M059J (cell line): ENCODE results near the gene SERPINA6. TPM values are rescaled to one million over a fixed set of nuclear protein-coding genes. Genes with fewer than 3 reads are reported as not detected.
"Not testable (repeated sequence)": the region's sequence is repeated elsewhere in the genome, so short reads cannot be mapped to it uniquely, and the experiment has no call there.

ENCODE experiments used
- DNase-seq: peaks from one replicate; pipeline ENCODE4 v3.0.0-alpha.2; 2012; ENCODE audit warnings: low read depth
- total RNA-seq: library from RNA; depleted of rRNA; stranded (reverse); fragments of >200 nt; shearing (Covaris generic); gene quantifications from 2 replicates; pipeline ENCODE4 v1.2.3, GENCODE V29; 2014; rRNA removed

SERPINA6 gene, protein sequence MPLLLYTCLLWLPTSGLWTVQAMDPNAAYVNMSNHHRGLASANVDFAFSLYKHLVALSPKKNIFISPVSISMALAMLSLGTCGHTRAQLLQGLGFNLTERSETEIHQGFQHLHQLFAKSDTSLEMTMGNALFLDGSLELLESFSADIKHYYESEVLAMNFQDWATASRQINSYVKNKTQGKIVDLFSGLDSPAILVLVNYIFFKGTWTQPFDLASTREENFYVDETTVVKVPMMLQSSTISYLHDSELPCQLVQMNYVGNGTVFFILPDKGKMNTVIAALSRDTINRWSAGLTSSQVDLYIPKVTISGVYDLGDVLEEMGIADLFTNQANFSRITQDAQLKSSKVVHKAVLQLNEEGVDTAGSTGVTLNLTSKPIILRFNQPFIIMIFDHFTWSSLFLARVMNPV
- 0.05 TPM in 1 of 2 replicates, not detected in the other for total RNA-seq

DNA sequence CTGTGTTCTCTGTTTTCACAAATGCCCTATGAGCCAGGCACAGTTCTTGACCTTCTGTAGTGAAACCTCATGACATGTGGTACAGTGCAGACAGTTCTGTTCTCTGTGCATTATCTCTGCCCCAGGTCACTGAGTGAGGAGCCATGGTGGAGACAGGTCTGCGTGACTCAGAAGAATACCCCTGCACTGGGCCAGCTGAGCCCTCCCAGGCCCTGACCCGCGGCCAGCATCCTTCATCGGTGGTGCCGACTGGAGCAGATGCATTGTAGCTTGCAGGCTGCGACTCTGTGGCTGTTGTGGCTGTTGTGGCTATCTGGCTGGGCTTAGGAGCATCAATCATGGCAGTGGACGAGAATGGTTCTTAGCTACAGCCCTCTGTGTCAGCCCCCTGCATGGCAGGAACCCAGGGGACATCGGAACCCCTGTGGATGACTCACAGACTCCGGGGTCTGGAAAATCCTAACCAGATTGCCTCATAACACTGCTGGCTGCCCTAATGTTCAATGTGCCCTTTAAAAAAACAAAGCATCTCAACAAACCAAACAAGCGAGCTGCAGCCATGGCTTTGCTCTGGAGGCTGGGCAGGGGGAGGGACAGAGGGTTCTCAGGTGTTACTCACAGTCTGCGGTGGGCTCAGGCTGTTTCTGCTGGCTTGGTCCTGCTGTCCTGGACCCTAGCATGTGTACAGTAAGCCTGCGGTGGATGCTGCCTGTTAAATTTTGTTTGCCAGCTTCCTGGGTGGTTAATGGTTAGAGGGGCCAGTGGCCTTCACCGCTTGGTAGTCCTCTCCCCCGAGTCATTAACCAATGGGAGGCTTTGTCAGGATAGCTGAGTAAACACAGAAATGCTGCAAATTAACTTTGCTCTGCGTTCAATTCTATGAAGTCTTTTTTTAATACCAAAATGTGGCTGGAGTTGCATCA, at the start of gene SERPINA6:
SERPINA6 (minus strand) TSS at position 689 of the 923 bp plus-strand sequence. CDS start 8,688 bp downstream, outside the sequence.
- peak; percentile 50 for DNase-seq

DNA sequence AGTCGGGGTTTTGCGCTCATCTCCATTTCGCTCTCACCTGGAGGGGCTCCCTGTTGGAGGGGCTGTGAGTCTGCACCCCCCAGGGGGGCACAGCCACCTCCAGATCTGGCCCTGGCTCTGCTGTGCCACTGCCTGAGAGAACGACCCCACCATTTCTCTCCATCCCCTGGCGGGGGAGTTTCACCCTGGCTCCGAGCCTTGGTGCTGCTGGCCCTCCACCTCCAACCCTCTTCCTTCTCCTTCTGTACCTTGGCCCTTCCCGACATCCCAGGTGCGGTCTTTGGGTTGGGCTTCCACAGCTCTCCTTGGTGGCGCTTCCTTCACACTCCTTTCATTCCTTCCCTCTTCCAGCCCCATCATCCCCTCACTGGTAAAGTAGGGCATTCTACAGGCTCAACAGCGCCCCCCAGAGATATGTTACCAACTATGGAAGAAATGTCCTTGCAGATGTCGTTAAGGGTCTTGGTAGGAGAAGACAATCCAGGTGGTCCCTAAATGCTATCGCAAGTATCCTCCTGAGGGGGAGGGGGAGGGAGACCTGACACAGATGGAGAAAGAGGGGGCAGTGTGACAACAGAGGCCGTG, 49.0 kb upstream of the SERPINA6 start:
- DNase-seq = no peak

DNA sequence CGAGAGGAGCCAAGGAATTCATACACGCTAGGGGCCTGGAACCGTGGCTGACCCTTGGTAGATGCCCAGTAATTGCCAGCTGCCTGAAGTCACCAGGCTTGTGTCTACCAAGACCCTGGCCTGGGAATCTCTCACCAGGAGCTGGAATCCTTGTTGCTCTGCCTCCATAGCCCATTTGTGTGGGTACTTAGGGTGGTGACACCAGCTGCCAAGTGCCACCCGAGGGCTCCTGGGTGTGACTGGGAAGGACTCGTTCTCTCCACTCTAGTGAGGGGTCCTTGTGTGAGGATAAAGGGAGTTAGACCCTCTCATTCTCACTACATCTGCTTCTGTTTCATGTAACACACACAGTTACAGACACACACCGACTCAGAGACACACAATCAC, 47.4 kb upstream of the SERPINA6 start:
- no peak for DNase-seq

DNA sequence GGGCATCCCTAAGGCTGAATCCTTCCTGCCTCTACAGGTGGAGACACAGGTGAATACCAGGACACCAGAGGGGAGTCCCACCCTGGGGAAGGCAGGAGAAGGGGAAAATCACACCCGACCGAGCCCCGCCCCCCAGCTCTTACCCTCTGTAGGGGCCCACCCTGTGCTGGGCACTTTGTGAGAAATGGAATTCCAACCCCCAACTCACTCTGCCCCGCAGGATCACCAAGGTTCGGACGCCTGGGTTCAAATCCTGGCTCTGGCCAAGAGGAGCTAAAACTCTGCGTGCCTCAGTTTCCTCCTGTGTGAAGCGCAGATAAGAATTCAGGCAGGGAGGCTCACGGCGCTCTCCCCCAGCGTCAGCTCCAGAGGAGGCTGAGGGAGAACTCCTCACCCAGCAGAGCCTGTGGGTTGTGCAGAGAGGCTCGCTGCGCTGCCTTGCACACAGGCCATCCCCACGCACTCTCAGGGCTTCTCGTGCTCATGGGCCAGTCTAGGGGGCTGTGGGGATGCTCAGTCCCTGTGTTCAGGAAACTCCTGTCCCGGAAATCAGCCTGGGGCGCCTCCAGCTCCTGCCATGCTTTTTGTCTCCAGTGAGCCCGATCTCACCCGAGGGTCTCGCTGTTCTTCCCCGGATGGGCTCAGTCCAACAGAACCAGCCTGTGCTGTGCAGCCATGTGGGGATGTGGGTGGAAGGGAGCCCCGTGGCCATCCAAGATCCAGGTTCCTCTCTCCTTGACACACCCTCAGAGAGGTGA, 46.8 kb upstream of the SERPINA6 start:
- DNase-seq = not testable (repeated sequence)

DNA sequence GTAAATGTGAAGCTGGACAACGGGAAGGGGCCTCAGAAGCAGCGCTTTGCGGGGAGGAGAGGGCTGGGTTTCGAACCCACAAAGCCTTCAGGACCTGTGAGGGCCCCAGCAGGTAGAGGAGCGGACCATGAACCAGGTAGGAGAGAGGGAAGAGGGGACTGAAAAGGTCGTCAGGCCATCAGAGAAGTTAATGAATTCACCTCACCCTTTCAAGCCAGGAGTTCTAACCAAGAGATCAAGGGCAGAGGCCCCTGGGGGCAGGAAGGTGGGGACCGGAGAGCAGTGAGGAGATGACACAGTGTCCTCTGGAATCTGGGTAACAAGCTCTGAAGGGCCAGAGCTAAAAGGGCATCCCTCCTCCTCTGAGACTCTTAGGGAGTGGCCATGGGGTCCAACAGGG, 45.8 kb upstream of the SERPINA6 start:
- no peak for DNase-seq

- DNase-seq = no peak
These were observed 45.1 kb upstream of the SERPINA6 start for GRCh38 chr14:94368243-94368590.

- no peak for DNase-seq
These were observed 44.5 kb upstream of the SERPINA6 start for GRCh38 chr14:94367347-94368242.

DNA sequence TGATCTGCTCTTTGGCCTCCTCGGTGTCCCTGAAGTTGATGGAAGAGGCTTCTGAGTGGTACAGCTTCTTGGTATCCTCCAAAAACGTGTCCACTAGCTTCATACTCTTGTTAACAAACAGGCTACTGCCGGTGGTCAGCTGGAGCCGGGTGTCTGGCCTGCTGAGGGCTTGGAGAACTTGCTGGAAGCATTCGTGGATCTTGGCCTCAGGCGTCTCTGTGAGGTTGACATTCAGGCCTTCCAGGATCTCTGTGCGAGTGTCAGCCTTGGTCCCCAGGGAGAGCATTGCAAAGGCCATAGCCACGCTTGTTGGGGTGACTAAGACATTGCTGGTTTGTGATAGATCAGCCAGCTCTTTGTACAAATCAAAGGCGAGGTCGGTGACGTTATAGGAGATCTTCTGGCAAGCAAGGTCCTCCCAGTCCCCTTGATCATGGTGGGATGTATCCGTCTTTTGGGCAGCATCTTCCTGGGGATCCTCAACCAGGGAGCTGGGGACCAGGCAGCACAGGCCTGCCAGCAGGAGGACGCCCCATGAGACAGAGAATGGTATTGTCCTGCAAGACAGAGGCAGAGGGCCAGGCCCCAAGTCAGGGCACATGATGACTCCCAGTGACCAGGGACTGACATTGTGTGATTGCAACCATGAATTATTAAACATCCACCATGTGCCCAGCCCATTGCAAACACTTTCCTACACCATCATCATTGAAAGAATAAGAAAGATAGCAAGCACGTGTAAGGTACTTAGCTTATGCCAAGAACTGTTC, 43.2 kb upstream of the SERPINA6 start, which contains the start of gene SERPINA2:
SERPINA2 (minus strand) TSS at position 553 of the 770 bp plus-strand sequence.
- DNase-seq = no peak

DNA sequence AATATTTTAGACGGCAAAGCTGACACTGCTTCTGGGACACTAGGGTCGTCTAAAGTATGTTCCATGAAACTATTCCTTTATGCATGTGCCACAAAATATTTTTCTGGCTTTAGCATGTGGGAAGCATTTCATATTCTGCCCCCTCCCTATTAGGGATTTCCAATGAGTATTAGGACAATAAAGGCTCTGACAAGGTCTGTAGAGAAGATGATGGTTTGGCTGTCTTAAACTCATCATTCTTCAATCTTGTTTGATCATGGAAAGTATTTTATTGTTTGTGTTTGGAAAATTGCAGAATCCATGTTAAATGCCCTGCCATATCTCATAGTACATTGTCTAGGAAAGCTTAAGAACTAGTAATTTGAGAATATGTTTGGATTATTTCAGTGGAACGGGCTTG, 42.5 kb upstream of the SERPINA6 start:
- no peak for DNase-seq

GRCh38 chr14:94364964-94365363, 41.8 kb upstream of the SERPINA6 start:
- DNase-seq = no peak

- no peak for DNase-seq
These were observed 40.9 kb upstream of the SERPINA6 start for GRCh38 chr14:94364037-94364436.

GRCh38 chr14:94363151-94363624, 40.1 kb upstream of the SERPINA6 start:
- DNase-seq = no peak

GRCh38 chr14:94362614-94363133, 39.5 kb upstream of the SERPINA6 start:
- no peak for DNase-seq

- no peak for DNase-seq
These were observed 38.5 kb upstream of the SERPINA6 start for GRCh38 chr14:94361682-94362081.

GRCh38 chr14:94360945-94361565, 37.9 kb upstream of the SERPINA6 start:
- no peak for DNase-seq

GRCh38 chr14:94357166-94357565, 34.0 kb upstream of the SERPINA6 start:
- no peak for DNase-seq

DNA sequence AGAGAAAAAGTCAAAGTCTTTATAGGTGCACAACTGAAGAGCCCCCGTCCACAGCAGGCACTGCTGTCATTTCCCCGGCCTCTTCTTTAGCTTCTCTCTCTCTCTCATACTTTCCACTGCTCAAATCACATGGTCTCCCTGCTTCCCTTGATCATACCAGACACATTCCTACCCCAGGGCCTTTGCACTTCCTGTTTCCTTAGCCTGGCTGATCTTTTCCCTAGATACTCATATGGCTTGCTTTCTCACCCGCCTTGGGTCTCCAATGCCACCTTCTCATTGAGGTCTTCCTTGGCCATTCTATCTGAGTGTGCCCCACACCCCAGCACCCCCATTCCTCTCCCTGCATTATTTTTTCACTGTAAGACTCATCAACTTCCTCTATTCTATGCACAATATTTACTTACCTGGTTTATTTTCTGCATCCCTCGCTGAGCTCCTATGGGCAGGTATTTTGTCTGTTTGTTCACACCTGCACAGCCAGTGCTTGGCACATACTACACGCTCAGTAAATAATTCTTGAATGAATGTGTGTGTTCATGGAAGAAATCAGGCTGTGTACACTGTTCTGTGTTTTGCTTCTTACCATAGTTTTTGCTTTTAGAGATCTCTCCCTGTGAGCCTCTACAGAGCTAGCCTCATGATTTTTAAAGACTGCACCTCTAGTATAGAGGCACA, 33.4 kb upstream of the SERPINA6 start:
- no peak for DNase-seq

DNA sequence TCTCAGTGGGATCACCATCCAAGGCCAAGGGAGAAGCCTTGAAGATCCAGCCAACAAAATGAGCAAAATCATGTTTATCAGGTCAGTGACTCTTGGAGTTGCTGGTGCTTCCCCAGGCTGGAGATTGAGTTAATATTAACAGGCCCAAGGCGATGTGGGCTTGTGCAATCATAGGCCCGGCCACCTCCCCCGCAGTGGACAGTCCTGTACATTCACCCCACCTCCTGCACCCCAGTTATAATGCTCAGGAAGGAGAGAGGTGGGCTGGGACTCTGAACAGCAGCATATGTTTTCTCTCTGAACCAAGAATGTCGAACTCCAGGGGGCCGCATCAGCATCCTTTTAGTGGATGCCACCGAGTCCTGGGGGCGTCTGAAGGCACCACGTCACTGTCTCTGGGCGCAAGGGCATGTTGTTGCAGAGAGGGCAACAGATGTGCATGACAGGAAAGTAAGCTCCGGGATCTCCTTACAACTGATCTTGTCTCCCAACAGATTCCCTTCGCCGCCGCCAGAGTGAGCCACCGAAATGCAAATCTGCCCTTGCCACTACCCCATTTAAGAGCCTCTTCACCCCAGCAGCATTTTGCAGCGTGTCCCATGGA, 32.2 kb upstream of the SERPINA6 start:
- DNase-seq = peak; percentile 26
